ENCODE results near the gene OR10G7. TPM values are rescaled to one million over a fixed set of nuclear protein-coding genes. Genes with fewer than 3 reads are reported as not detected.
"Not testable (repeated sequence)": the region's sequence is repeated elsewhere in the genome, so short reads cannot be mapped to it uniquely, and the experiment has no call there.

OR10G7 gene
- total RNA-seq, 2 donors from 2014 or later: not detected

DNA sequence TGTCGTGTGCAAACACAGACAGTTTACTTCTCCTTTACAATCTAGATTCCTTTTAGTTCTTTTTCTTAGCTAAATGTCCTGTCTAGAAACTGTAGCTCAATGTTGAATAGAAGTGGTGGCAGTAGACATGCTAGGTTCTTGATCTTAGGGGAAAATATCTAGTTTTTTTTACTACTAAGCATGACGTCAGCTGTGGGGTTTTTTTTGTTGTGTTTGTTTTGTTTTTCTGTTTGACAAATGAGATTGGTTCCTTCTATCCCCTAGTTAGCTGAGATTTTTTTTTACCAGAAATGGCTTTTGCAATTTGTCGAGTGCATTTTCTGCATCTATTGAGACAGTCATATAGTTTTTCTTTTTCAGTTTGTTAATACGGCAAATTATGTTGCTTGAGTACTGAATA is 2.3 kb upstream of the OR10G7 start:
- intact Hi-C loops (cut with DNase I): no loop called here
- Histone ChIP-seq H3K4me1 (replicated peaks) (no peaks in the 10 kb centered on the region), H3K36me3 (no peaks in the 10 kb centered on the region), H3K27ac (no peak overlapping the region), H3K4me3 (no peak overlapping the region), H3K9me3 (no peaks in the 10 kb centered on the region), H3K27me3 (replicated peaks; ENCODE audit: insufficient read depth) (no peaks in the 10 kb centered on the region)
- no peak for TF ChIP-seq POLR2A (IDR thresholded peaks at IDR 0.05)
- 77% methylated on average over 4 of the region's 4 CpGs for WGBS
- DNase-seq (ENCODE audit: low spot score): no peak

DNA sequence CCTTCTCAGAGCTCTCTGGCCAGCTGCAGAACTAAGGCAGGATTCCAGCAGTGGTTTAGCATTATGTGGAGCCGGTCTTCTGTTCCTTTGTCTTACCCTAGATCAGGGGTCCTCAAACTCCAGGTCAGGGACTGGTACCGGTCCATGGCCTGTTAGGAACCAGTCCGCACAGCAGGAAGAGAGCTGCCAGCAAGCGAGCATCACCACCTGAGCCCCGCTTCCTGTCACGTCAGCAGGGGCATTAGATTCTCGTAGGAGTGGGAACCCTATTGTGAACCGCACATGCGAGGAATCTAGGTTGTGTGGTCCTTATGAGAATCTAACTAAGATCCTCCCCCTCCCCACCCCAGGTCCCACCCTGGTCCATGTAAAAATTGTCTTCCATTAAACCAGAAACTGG is 1.6 kb downstream of the OR10G7 start:
- Histone ChIP-seq H3K9me3 (no peaks in the 10 kb centered on the region), H3K27me3 (replicated peaks; ENCODE audit: insufficient read depth) (no peaks in the 10 kb centered on the region), H3K36me3 (no peaks in the 10 kb centered on the region), H3K4me1 (replicated peaks) (no peaks in the 10 kb centered on the region), H3K4me3 (no peak overlapping the region), H3K27ac (no peak overlapping the region)
- no peak for DNase-seq (ENCODE audit: low spot score)
- intact Hi-C loops (cut with DNase I): no loop called here
- WGBS: 81% methylated on average over 9 of the region's 9 CpGs
- TF ChIP-seq POLR2A (IDR thresholded peaks at IDR 0.05) (no peak), POLR2AphosphoS5 (IDR thresholded peaks at IDR 0.05) (no peak)
- TF ChIP-seq, protein P1, sequence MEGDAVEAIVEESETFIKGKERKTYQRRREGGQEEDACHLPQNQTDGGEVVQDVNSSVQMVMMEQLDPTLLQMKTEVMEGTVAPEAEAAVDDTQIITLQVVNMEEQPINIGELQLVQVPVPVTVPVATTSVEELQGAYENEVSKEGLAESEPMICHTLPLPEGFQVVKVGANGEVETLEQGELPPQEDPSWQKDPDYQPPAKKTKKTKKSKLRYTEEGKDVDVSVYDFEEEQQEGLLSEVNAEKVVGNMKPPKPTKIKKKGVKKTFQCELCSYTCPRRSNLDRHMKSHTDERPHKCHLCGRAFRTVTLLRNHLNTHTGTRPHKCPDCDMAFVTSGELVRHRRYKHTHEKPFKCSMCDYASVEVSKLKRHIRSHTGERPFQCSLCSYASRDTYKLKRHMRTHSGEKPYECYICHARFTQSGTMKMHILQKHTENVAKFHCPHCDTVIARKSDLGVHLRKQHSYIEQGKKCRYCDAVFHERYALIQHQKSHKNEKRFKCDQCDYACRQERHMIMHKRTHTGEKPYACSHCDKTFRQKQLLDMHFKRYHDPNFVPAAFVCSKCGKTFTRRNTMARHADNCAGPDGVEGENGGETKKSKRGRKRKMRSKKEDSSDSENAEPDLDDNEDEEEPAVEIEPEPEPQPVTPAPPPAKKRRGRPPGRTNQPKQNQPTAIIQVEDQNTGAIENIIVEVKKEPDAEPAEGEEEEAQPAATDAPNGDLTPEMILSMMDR (IDR thresholded peaks at IDR 0.05): no peak

DNA sequence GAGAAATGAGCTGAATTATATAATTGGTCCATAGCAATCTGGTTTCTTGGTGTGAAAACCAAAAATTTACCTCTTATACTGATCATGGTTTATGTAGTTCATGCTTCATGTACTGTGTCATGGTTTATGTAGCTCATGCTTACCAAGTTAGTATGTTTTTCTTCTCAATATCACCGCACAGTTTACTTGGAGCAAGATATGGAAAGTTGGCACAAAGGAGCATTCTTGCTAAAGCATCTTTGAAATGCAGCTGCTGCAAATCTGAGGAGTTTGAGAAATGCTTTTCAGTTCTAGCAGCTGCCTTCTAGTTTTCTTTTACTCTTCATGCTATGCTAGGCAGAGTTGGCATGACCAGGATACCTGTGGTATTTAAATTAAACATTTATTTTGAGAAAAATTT is 4.5 kb downstream of the OR10G7 start:
- DNase-seq (ENCODE audit: low spot score): no peak
- no peaks in the 10 kb centered on the region for H3K9me3 ChIP-seq
- TF ChIP-seq, protein P1 (IDR thresholded peaks at IDR 0.05): no peak
- TF ChIP-seq POLR2A (IDR thresholded peaks at IDR 0.05) (no peak), POLR2AphosphoS5 (IDR thresholded peaks at IDR 0.05) (no peak)
- intact Hi-C loops (cut with DNase I): no loop called here
- H3K27ac ChIP-seq: no peak overlapping the region
- H3K4me1 ChIP-seq (replicated peaks): no peaks in the 10 kb centered on the region
- no peak overlapping the region for H3K4me3 ChIP-seq
- no peaks in the 10 kb centered on the region for H3K27me3 ChIP-seq (replicated peaks; ENCODE audit: insufficient read depth)
- 75% methylated on average over 1 of the region's 1 CpG for WGBS
- H3K36me3 ChIP-seq: no peaks in the 10 kb centered on the region

DNA sequence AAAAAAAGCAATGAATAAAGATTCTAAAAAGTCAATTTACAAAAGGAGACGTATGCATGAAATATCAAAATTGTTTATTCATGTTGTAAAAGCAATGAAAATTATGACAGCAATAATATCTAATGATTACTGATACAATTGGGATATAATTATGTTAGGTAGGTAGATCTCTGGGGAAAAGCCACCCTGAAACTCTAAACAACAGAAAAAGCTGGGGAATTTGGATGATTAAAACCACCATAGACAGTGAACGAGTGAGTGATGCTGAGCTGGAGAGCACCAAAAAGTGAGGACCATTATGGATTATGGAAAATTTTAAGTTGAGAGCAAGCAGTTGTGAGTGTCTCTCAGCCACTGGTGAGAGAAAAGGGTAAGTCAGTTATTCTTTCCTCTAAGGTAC is 14.6 kb downstream of the OR10G7 start, which contains the start of gene OR10G8:
TSS of gene OR10G8 (plus strand) at position 301 of the 400 bp plus-strand sequence. CDS start 2,825 bp downstream, outside the sequence.
- no peak for DNase-seq (ENCODE audit: low spot score)
- 66% methylated on average over 2 of the region's 2 CpGs for WGBS
- H3K27ac ChIP-seq: no peak within 1 kb of the TSS
- no peak within 1 kb of the TSS for H3K4me3 ChIP-seq
- no peaks in the 10 kb centered on the region for H3K27me3 ChIP-seq (replicated peaks; ENCODE audit: insufficient read depth)
- H3K9me3 ChIP-seq: no peaks in the 10 kb centered on the region
- intact Hi-C loops (cut with DNase I): no loop called here
- H3K36me3 ChIP-seq: no peaks in the 10 kb centered on the region
- H3K4me1 ChIP-seq (replicated peaks): no peaks in the 10 kb centered on the region
- TF ChIP-seq, protein P1 (IDR thresholded peaks at IDR 0.05): no peak

DNA sequence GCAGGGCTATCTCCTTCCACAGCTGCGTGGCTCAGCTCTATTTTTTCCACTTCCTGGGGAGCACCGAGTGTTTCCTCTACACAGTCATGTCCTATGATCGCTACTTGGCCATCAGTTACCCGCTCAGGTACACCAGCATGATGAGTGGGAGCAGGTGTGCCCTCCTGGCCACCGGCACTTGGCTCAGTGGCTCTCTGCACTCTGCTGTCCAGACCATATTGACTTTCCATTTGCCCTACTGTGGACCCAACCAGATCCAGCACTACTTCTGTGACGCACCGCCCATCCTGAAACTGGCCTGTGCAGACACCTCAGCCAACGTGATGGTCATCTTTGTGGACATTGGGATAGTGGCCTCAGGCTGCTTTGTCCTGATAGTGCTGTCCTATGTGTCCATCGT is 25.3 kb downstream of the OR10G7 start:
- 90% methylated on average over 5 of the region's 9 CpGs for WGBS
- H3K27ac ChIP-seq; H3K27me3 ChIP-seq (replicated peaks; ENCODE audit: insufficient read depth); H3K36me3 ChIP-seq; H3K9me3 ChIP-seq; DNase-seq (ENCODE audit: low spot score); H3K4me3 ChIP-seq; H3K4me1 ChIP-seq (replicated peaks); intact Hi-C loops (cut with DNase I): not testable (repeated sequence)

DNA sequence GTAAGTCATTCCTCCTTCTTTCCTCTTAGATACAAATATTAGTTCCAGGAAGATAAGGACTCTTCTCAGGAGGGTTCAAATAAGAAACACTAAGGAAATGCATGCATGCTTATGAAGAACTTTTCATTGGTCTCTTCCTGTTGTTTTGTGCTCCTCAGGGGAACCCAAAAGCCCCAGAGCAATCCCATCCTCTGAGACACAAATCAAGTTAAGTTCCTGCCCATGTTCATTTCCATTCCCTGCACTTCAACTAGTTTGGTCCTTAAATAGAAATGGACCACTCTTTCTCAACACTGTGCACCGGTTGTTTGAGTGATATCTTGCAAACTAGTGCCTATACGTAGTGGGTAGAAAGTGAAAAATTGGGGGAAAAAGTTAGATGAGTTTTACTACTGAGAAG is 28.4 kb downstream of the OR10G7 start, which contains the start of gene OR10G4:
TSS of gene OR10G4 (plus strand) at position 301 of the 400 bp plus-strand sequence. CDS start 2,578 bp downstream, outside the sequence.
- H3K27ac ChIP-seq: no peak within 1 kb of the TSS
- no peaks in the 10 kb centered on the region for H3K9me3 ChIP-seq
- H3K4me1 ChIP-seq (replicated peaks): no peaks in the 10 kb centered on the region
- no peak within 1 kb of the TSS for H3K4me3 ChIP-seq
- TF ChIP-seq POLR2AphosphoS5 (IDR thresholded peaks at IDR 0.05) (no peak), POLR2A (IDR thresholded peaks at IDR 0.05) (no peak)
- TF ChIP-seq, protein P1 (IDR thresholded peaks at IDR 0.05): no peak
- WGBS: 87% methylated on average over 2 of the region's 2 CpGs
- no peaks in the 10 kb centered on the region for H3K27me3 ChIP-seq (replicated peaks; ENCODE audit: insufficient read depth)
- DNase-seq (ENCODE audit: low spot score): no peak
- intact Hi-C loops (cut with DNase I): no loop called here
- no peaks in the 10 kb centered on the region for H3K36me3 ChIP-seq
